HFFc6 (cell line): ENCODE data around the gene NRG2. TPM values are rescaled to one million over a fixed set of nuclear protein-coding genes. Genes with fewer than 3 reads are reported as not detected.

Experiments
- DNase-seq: peaks from one replicate; pipeline ENCODE4 v3.0.0-alpha.2; 2018
- H3K27ac Mint-ChIP-seq: 2 replicates; pipeline ENCODE4 v1.8.0; 2020; ENCODE audit warnings: mild to moderate bottlenecking, mixed read lengths
- H3K27me3 Mint-ChIP-seq: 2 replicates; pipeline ENCODE4 v1.8.0; 2021; ENCODE audit warnings: mild to moderate bottlenecking, moderate library complexity, mixed read lengths; ENCODE audit not compliant: insufficient read depth
- H3K36me3 Mint-ChIP-seq: 2 replicates; pipeline ENCODE4 v1.8.0; 2021; ENCODE audit warnings: low read depth, mixed read lengths
- H3K4me1 Mint-ChIP-seq: 2 replicates; pipeline ENCODE4 v1.8.0; 2020; ENCODE audit warnings: low read depth, mixed read lengths
- H3K4me3 Mint-ChIP-seq: 2 replicates; pipeline ENCODE4 v1.8.0; 2020; ENCODE audit warnings: mild to moderate bottlenecking, moderate library complexity, mixed read lengths
- H3K9me3 Mint-ChIP-seq: 2 replicates; pipeline ENCODE4 v1.8.0; 2020; ENCODE audit warnings: mild to moderate bottlenecking, mixed read lengths
- CTCF ChIP-seq: fragments of 200-600 bp; sonication (generic); IDR thresholded peaks from 2 replicates; pipeline ENCODE4 v1.5.0; 2021; ENCODE audit warnings: antibody characterized with exemption, mild to moderate bottlenecking
- total RNA-seq, 6 experiments: library from RNA; stranded (reverse); fragmentation: NEBNext Ultra II Directional; extraction: Animal tissue kit (Norgen Biotek cat#: 25700); gene quantifications; 2 replicates in 1 of 6; 3 replicates in 5 of 6; pipeline ENCODE4 v1.2.3, GENCODE V29; 2021

Gene NRG2
- total RNA-seq, 6 experiments from 2014 or later, result 0.11 to 0.35 (median 0.19) TPM; not detected in 1

GRCh38 chr5:140037012-140037411, 6.1 kb downstream of the NRG2 start:
- no peak for DNase-seq
- no peak overlapping the region for H3K27ac Mint-ChIP-seq
- TF ChIP-seq CTCF, result no peak
- H3K27me3 Mint-ChIP-seq, result peaks cover 24% of the 10 kb centered on the region
- peaks cover 9% of the 10 kb centered on the region for H3K9me3 Mint-ChIP-seq
- H3K4me1 Mint-ChIP-seq, result peaks cover 24% of the 10 kb centered on the region
- no peaks in the 10 kb centered on the region; the same call in 1 of the 2 replicates for H3K36me3 Mint-ChIP-seq
- no peak overlapping the region for H3K4me3 Mint-ChIP-seq

- no peaks in the 10 kb centered on the region; the same call in 1 of the 2 replicates for H3K36me3 Mint-ChIP-seq
- peaks cover 23% of the 10 kb centered on the region for H3K27me3 Mint-ChIP-seq
- no peak overlapping the region for H3K27ac Mint-ChIP-seq
- no peak overlapping the region for H3K4me3 Mint-ChIP-seq
- H3K4me1 Mint-ChIP-seq, result peaks cover 13% of the 10 kb centered on the region; the same call in 1 of the 2 replicates
- no peak for TF ChIP-seq CTCF
- peaks cover 9% of the 10 kb centered on the region for H3K9me3 Mint-ChIP-seq
- no peak for DNase-seq
Observed at GRCh38 chr5:140035881-140036280, 7.2 kb downstream of the NRG2 start.

GRCh38 chr5:140033037-140033760, 9.9 kb downstream of the NRG2 start:
- Mint-ChIP-seq H3K27me3 (peaks cover 31% of the 10 kb centered on the region), H3K4me1 (peaks cover 1% of the 10 kb centered on the region; the same call in 1 of the 2 replicates), H3K9me3 (peaks cover 9% of the 10 kb centered on the region), H3K36me3 (no peaks in the 10 kb centered on the region; the same call in 1 of the 2 replicates), H3K27ac (no peak overlapping the region), H3K4me3 (no peak overlapping the region)
- no peak for TF ChIP-seq CTCF
- DNase-seq, result no peak

- TF ChIP-seq CTCF, result no peak
Observed at GRCh38 chr5:140032296-140032695, 10.8 kb downstream of the NRG2 start.

GRCh38 chr5:140027807-140028206, 15.3 kb downstream of the NRG2 start:
- TF ChIP-seq CTCF, result no peak
- peaks cover 33% of the 10 kb centered on the region for H3K27me3 Mint-ChIP-seq
- no peaks in the 10 kb centered on the region for H3K9me3 Mint-ChIP-seq
- DNase-seq, result no peak
- H3K4me1 Mint-ChIP-seq, result no peaks in the 10 kb centered on the region
- no peak overlapping the region for H3K4me3 Mint-ChIP-seq
- H3K36me3 Mint-ChIP-seq, result no peaks in the 10 kb centered on the region
- no peak overlapping the region for H3K27ac Mint-ChIP-seq

More at GRCh38 chr5:140032296-140032695, 10.8 kb downstream of the NRG2 start:
- Mint-ChIP-seq H3K4me3 (no peak overlapping the region), H3K27ac (no peak overlapping the region), H3K36me3 (no peaks in the 10 kb centered on the region; the same call in 1 of the 2 replicates), H3K9me3 (peaks cover 9% of the 10 kb centered on the region), H3K4me1 (no peaks in the 10 kb centered on the region), H3K27me3 (peaks cover 31% of the 10 kb centered on the region)
- no peak for DNase-seq
